Stomach (tissue), 4 donors: ENCODE data around the gene CASP9.

Source experiments
- POLR2A ChIP-seq, 4 donors: fragments of 450-650 bp; IDR thresholded peaks; one replicate each; pipeline ENCODE4 v1.6.1; 2016; ENCODE audit warnings: antibody characterized with exemption in 4 of 4, control low read depth in 2 of 4, mild to moderate bottlenecking in 1 of 4, moderate library complexity in 1 of 4
- TF ChIP-seq, protein P1 (sequence below), 7 experiments: fragments of 450-650 bp in 4 of 7; fragments of 200-600 bp in 3 of 7; sonication (generic) in 3 of 7; IDR thresholded peaks; one replicate each; pipeline ENCODE4 v1.5.1; 2016 to 2019; ENCODE audit warnings: antibody characterized with exemption in 7 of 7, control low read depth in 2 of 7, mild to moderate bottlenecking in 1 of 7

DNA sequence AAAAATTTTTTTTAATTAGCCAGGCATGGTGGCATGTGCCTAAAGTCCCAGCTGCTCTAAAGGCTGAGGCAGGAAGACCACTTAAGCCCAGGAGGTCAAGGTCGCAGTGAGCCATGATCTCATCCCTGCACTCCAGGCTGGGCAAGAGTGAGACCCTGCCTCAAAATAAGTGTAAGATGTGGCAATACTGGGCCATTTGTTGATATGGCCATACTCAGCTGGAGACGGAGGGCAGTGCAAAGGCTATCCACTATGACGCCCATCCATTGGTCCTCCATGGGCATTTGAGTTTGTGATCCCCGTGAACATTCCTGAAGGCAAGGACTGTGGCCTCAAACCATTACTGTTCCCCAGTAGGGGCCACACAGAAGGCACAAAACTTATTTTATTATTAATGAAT lies 1.5 kb downstream of the CASP9 start:
- TF ChIP-seq, protein P1, sequence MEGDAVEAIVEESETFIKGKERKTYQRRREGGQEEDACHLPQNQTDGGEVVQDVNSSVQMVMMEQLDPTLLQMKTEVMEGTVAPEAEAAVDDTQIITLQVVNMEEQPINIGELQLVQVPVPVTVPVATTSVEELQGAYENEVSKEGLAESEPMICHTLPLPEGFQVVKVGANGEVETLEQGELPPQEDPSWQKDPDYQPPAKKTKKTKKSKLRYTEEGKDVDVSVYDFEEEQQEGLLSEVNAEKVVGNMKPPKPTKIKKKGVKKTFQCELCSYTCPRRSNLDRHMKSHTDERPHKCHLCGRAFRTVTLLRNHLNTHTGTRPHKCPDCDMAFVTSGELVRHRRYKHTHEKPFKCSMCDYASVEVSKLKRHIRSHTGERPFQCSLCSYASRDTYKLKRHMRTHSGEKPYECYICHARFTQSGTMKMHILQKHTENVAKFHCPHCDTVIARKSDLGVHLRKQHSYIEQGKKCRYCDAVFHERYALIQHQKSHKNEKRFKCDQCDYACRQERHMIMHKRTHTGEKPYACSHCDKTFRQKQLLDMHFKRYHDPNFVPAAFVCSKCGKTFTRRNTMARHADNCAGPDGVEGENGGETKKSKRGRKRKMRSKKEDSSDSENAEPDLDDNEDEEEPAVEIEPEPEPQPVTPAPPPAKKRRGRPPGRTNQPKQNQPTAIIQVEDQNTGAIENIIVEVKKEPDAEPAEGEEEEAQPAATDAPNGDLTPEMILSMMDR (IDR thresholded peaks at IDR 0.05) = no peak
- no peak for TF ChIP-seq POLR2A (IDR thresholded peaks at IDR 0.05)
